GM19463 (cell line): ENCODE data around the gene FAT4.
A peak's percentile ranks its signal among the peaks of the same experiment; 100 is the strongest.

Experiments used
- ATAC-seq: cut with Tn5 transposase; IDR thresholded peaks from one replicate; pipeline ENCODE4 v1.9.1; 2021; ENCODE audit warnings: mild to moderate bottlenecking, moderate library complexity; ENCODE audit not compliant: unreplicated experiment

Gene FAT4

GRCh38 chr4:125314676-125315575 lies at the start of gene FAT4:
Gene FAT4 (plus strand): TSS chr4:125314955. CDS start chr4:125316412, 1,457 bp downstream.
- peak; percentile 83 for ATAC-seq

DNA sequence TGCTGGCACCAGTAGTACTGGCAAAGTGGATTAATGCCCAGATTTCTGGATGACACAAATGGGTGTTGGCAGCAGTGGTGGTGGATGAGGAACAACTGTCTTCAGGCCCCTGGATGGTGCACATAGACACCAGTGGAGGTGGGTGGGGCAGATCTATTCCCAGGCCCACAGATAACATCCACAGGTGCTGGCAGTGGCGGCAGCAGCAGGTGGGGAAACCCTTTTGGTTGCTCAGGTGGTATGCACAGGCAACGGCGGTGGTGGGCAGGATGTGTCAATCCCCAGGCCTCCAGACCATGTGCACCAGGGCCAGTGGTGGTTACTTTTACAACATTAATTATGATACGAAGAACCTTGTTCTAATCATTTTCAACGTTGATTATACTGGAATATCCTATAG lies 48.9 kb upstream of the FAT4 start:
- no peak for ATAC-seq

DNA sequence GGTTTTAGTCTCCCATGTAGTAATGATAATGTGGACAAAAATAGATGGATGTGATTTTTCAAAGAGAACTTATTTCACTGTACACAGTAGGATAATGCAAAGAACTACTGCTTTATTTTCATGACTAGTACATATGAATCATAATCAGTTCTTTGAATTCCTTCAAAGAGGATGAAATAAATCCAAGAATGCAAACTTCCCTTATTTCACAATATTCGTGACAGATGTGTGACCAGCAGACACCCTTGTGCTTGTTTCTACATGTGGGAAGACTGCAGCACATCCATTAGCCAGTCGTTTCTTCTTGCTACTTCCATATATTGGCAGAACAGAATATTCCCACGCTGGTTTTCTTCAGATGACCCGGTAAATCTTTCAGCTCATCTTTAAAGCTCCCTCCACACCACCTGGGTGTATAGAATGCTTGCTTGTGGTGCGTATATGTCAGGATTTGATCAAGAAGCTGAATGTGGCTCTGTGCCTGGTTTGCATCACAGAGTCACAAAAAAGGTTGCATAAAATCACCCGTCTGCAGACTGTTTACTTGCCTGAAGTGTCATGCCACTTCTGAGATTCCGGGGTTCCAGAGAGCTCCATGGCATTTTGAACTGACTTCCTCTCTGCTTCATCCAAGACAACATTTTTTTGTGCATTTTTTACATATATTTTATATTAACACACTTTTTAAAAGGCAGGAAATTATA lies 47.7 kb upstream of the FAT4 start:
- ATAC-seq = no peak

DNA sequence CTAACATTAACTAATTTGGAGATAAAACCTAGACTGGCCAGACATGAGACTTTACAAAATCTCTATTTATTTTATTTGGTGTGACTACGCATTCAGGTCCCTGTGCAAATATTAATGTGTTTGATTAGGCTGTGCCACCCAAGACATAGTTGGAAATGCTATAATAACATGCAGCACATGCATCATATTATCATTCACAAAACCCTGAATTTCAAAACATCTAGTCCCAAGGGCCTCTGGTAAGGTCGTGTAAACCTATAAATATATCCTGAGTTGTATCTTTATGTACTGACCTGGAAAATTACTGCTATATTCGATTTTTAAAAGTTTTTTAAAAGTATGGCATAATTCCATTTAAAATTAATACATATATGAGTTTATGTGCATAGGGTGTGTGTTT lies 47.1 kb upstream of the FAT4 start:
- ATAC-seq = no peak

- no peak for ATAC-seq
Observed at GRCh38 chr4:125268068-125268755, 46.5 kb upstream of the FAT4 start.

- no peak for ATAC-seq
Observed at GRCh38 chr4:125276811-125277210, 37.9 kb upstream of the FAT4 start.

DNA sequence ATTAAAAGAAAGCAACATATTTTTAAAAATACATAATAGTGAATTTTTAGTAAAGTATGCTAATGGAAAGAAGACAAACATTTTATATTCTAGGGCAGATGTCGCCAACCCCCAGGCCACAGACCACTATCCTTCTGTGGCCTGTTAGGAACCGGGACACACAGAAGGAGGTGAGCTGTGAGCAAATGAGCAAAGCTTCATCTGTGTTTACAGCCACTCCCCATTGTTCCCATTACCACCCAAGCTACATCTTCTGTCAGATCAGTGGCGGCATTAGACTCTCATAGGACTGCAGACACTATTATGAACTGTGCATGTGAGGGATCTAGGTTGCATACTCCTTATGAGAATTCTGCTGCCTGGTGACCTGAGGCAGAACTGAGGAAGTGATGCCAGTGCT lies 37.0 kb upstream of the FAT4 start:
- ATAC-seq = no peak

DNA sequence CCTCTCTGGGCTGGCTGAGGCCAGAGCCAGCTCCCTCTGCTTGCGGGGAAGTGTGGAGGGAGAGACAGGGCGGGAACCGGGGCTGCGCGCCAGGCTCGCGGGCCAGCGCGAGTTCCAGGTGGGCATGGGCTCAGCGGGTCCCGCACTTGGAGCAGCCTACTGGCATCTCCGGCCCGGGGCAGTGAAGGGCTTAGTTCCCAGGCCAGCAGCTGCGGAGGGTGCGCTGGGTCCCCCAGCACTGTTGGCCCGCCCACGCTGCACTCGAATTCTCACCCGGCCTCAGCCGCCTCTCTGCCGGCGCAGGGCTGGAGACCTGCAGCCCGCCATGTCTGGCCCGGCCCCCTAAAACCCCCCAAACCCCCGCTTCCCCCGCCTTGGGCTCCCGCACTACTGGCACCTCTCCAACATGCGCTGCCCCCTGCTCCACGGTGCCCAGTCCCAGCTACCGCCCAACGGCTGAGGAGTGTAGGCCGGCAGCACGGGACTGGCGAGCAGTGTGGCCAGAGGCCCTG lies 33.8 kb upstream of the FAT4 start:
- ATAC-seq = no peak

DNA sequence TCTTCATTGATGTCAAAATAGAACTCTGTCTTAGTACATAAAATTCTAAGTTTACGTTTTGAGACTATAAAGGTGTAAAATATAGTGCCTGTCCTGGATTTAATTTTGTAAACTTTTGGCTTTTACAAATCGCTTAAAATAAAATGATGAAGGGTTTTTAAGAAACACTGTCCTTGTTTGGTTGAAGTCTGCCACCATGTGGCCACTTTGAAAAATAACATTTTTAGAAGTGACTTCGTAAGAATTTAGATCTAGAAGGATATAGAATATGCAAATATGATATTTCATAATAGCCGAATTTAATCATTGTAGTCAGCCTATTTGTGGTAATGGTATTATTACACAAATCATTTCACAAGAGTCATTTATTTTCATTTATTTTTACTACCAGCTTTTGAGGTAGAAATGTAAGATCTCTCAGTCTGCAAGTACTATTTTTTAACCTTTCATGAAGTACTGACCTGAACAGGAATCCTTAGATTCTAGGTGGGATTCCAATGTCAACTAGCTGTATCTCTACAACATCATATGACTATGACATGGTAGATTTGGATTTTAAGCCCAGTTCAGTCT lies 31.0 kb upstream of the FAT4 start:
- ATAC-seq = no peak

- ATAC-seq = no peak
Observed at GRCh38 chr4:125297116-125297515, 17.6 kb upstream of the FAT4 start.

GRCh38 chr4:125303058-125303457 lies 11.7 kb upstream of the FAT4 start:
- no peak for ATAC-seq

- ATAC-seq = no peak
Observed at GRCh38 chr4:125303821-125304220, 10.9 kb upstream of the FAT4 start.

- no peak for ATAC-seq
Observed at GRCh38 chr4:125306112-125306511, 8.6 kb upstream of the FAT4 start.

DNA sequence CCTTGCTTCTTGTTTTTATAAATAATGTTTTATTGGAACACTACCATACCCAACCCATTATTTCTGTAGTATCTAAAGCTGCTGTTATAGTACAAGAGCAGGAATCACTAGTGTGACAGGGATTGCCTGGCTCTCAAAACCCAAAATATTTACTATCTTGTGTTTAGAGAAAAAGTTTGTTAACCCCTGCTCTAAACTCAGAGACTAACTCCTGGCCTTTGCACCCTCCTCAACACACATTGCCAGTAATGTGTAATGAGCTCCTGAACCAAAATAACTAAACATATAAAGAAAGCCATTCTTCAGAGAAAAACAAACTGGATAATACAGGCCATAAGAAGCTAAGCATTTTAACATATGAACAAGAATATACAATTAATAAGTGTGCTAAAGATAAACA lies 8.2 kb upstream of the FAT4 start:
- no peak for ATAC-seq

GRCh38 chr4:125311503-125311902 lies 3.3 kb upstream of the FAT4 start:
- ATAC-seq = no peak

- ATAC-seq = peak; percentile 29
Observed at GRCh38 chr4:125313497-125313896, 1.3 kb upstream of the FAT4 start.

GRCh38 chr4:125313989-125314667 lies 627 bp upstream of the FAT4 start:
- no peak for ATAC-seq

- no peak for ATAC-seq
Observed at GRCh38 chr4:125315576-125316400, 1.0 kb downstream of the FAT4 start.

DNA sequence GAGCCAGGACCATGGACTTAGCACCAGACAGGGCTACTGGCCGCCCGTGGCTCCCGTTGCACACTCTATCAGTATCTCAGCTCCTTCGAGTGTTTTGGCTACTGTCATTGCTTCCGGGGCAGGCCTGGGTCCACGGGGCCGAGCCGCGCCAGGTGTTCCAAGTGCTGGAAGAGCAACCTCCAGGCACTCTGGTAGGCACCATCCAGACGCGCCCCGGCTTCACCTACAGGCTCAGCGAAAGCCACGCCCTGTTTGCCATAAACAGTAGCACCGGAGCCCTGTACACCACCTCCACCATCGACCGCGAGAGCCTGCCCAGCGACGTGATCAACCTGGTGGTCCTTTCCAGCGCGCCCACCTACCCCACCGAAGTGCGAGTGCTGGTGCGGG lies 1.6 kb downstream of the FAT4 start:
- ATAC-seq = no peak
